Transverse colon (tissue), 4 donors: ENCODE results near the gene FANCL. TPM values are rescaled to one million over a fixed set of nuclear protein-coding genes. Genes with fewer than 3 reads are reported as not detected.
"Not testable (repeated sequence)": the region's sequence is repeated elsewhere in the genome, so short reads cannot be mapped to it uniquely, and the experiment has no call there.

Source experiments
- DNase-seq: peaks from one replicate; pipeline ENCODE4 v3.0.0-alpha.2; 2019
- H3K27ac ChIP-seq, 4 donors: fragments of 200-600 bp; sonication (generic); 2 replicates each; pipeline ENCODE4 v1.5.1; 2016 to 2018; ENCODE audit warnings: inconsistent platforms in 4 of 4
- H3K27me3 ChIP-seq: fragments of 200-600 bp; sonication (generic); 2 replicates; pipeline ENCODE4 v1.5.1; 2017; ENCODE audit warnings: inconsistent platforms
- H3K36me3 ChIP-seq, 4 donors: fragments of 200-600 bp; sonication (generic); 2 replicates each; pipeline ENCODE4 v1.5.1; 2017 to 2019; ENCODE audit warnings: inconsistent platforms in 4 of 4
- H3K4me1 ChIP-seq, 4 donors: fragments of 200-600 bp; sonication (generic); 2 replicates each; pipeline ENCODE4 v1.5.1; 2017 to 2020; ENCODE audit warnings: inconsistent platforms in 4 of 4
- H3K4me3 ChIP-seq, 4 donors: fragments of 200-600 bp; sonication (generic); 1 replicate in 1 of 4; 2 replicates in 3 of 4; pipeline versions ENCODE4 v1.5.1 to v1.6.1; 2017 to 2019; ENCODE audit warnings: inconsistent platforms in 4 of 4
- H3K9me3 ChIP-seq, 2 donors: fragments of 200-600 bp; sonication (generic); 2 replicates each; pipeline ENCODE4 v1.5.1; 2017 to 2019; ENCODE audit warnings: inconsistent platforms in 2 of 2
- CTCF ChIP-seq, 5 experiments: fragments of 200-600 bp in 3 of 5; fragments of 450-650 bp in 2 of 5; sonication (generic) in 3 of 5; IDR thresholded peaks; 1 replicate in 2 of 5; 2 replicates in 3 of 5; pipeline ENCODE4 v1.5.1; 2016 to 2017; ENCODE audit warnings: antibody characterized with exemption in 5 of 5, inconsistent platforms in 3 of 5, mild to moderate bottlenecking in 2 of 5, moderate library complexity in 1 of 5
- EP300 ChIP-seq: sonication (generic); formaldehyde crosslinking; IDR thresholded peaks from one replicate; pipeline ENCODE4 v1.6.1; 2017; ENCODE audit warnings: antibody characterized with exemption, low read depth
- POLR2A ChIP-seq: fragments of 450-650 bp; IDR thresholded peaks from one replicate; pipeline ENCODE4 v1.6.1; 2016; ENCODE audit warnings: antibody characterized with exemption, mild to moderate bottlenecking, moderate library complexity
- POLR2AphosphoS5 ChIP-seq, 3 donors: sonication (generic); formaldehyde crosslinking; IDR thresholded peaks; one replicate each; pipeline ENCODE4 v1.6.1; 2016; ENCODE audit warnings: antibody characterized with exemption in 3 of 3
- WGBS, 2 donors: methylation state at CpG; one replicate each; pipeline ENCODE4 v1.1.5; 2018; ENCODE audit warnings: low coverage in 1 of 2; 5-methylcytosine and 5-hydroxymethylcytosine counted together
- in situ Hi-C, 4 donors: fragments of 200-750 bp; cut with MboI; loops; one replicate each; pipeline versions ENCODE4 v1.15.0 to v1.15.1; 2017; ENCODE audit warnings: low sequenced_read_pairs in 3 of 4, low pct_ligation_motif_present in 1 of 4, low pct_unique_long_range_greater_than_20kb in 1 of 4
- intact Hi-C: fragments of 100-400 bp; cut with DNase I; formaldehyde crosslinking; loops from one replicate; pipeline ENCODE4 v1.15.1; 2023; ENCODE audit warnings: low total_unique reads
- total RNA-seq, 4 donors: library from RNA; depleted of rRNA; stranded (reverse); fragments of >200 nt; gene quantifications; one replicate each; pipeline ENCODE4 v1.1.0, GENCODE V29; 2016

Gene FANCL
- total RNA-seq, 4 donors from 2014 or later, result 11.2 to 33.4 (median 25.6) TPM

DNA sequence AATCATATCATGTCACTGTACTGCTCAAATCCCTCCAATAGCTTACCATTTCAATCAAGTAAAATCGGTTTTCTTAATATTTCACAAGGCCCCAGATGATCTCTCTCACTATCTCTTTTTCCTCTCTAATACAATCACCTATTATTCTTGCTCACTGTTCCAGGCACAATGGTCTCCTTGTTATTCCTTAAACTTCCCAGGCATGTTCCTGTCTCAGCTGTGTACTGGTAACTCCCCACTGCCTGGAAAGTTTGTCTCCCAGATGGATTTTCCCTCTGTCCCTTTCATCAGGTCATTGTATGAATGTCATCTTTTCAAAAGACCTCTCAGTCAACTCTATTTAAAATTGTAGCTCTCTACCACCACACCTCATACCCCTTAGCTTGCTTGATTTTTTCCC, 30.7 kb upstream of the FANCL start:
- intact Hi-C loops (no loop called here), in situ Hi-C loops (no loop called here)
- TF ChIP-seq POLR2A (no peak), CTCF (IDR thresholded peaks at IDR 0.05) (no peak), EP300 (no peak), POLR2AphosphoS5 (IDR thresholded peaks at IDR 0.05) (no peak)
- Histone ChIP-seq H3K4me3 (no peak overlapping the region), H3K4me1 (no peaks in the 10 kb centered on the region), H3K27me3 (no peaks in the 10 kb centered on the region), H3K27ac (no peak overlapping the region), H3K9me3 (no peaks in the 10 kb centered on the region), H3K36me3 (no peaks in the 10 kb centered on the region)
- DNase-seq, result no peak
- 50 to 61% methylated on average over 1 of the region's 1 CpG for WGBS, 2 donors

GRCh38 chr2:58268685-58269084, 27.6 kb upstream of the FANCL start:
- H3K4me1 ChIP-seq, result no peaks in the 10 kb centered on the region
- no peak for DNase-seq
- in situ Hi-C loops (no loop called here), intact Hi-C loops (no loop called here)
- WGBS, 2 donors, result 89 to 100% methylated on average over 2 to 4 of the region's 4 CpGs
- no peaks in the 10 kb centered on the region for H3K36me3 ChIP-seq
- no peaks in the 10 kb centered on the region for H3K9me3 ChIP-seq
- H3K27ac ChIP-seq, result no peak overlapping the region
- TF ChIP-seq POLR2A (no peak), EP300 (no peak), CTCF (IDR thresholded peaks at IDR 0.05) (no peak), POLR2AphosphoS5 (IDR thresholded peaks at IDR 0.05) (no peak)
- H3K4me3 ChIP-seq, result no peak overlapping the region
- no peaks in the 10 kb centered on the region for H3K27me3 ChIP-seq

DNA sequence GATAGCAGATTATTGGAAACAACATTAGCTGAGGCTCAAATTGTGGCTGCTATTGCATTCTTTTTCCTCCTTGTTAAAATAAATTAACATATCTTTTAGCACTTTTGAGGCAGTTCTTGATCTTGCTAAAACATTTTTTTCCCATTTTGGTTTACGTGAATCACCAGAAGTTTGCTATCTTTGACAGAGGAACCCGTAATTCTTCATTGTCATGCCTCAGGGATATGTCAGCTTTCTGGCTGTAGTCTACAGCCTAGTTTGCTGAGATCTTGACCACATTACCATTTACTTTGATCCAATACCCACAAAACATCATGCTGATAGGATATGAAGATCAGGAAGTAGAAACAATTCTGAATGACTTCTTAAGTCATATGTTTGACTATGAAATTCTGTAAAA, 25.1 kb upstream of the FANCL start:
- TF ChIP-seq POLR2A (no peak), POLR2AphosphoS5 (IDR thresholded peaks at IDR 0.05) (no peak), EP300 (no peak), CTCF (IDR thresholded peaks at IDR 0.05) (no peak)
- no peak for DNase-seq
- intact Hi-C loops, result no loop called here

GRCh38 chr2:58261209-58261608, 20.1 kb upstream of the FANCL start:
- no peaks in the 10 kb centered on the region for H3K9me3 ChIP-seq
- no peak overlapping the region for H3K4me3 ChIP-seq
- intact Hi-C loops (no loop called here), in situ Hi-C loops (no loop called here)
- no peaks in the 10 kb centered on the region for H3K4me1 ChIP-seq
- 75 to 80% methylated on average over 1 of the region's 1 CpG for WGBS, 2 donors
- TF ChIP-seq POLR2AphosphoS5 (IDR thresholded peaks at IDR 0.05) (no peak), CTCF (IDR thresholded peaks at IDR 0.05) (no peak), EP300 (no peak), POLR2A (no peak)
- H3K27me3 ChIP-seq, result no peaks in the 10 kb centered on the region
- no peaks in the 10 kb centered on the region for H3K36me3 ChIP-seq
- DNase-seq, result no peak
- no peak overlapping the region for H3K27ac ChIP-seq

More for the DNA sequence above, 25.1 kb upstream of the FANCL start:
- Histone ChIP-seq H3K4me3 (no peak overlapping the region), H3K36me3 (no peaks in the 10 kb centered on the region), H3K9me3 (no peaks in the 10 kb centered on the region), H3K4me1 (no peaks in the 10 kb centered on the region), H3K27me3 (no peaks in the 10 kb centered on the region), H3K27ac (no peak overlapping the region)
- in situ Hi-C loops, result no loop called here
- whole genome bisulfite sequencing, 2 donors, result 92 to 95% methylated on average over 2 of the region's 2 CpGs

- H3K27me3 ChIP-seq, H3K9me3 ChIP-seq, in situ Hi-C loops, intact Hi-C loops, H3K36me3 ChIP-seq, DNase-seq, H3K4me3 ChIP-seq, H3K4me1 ChIP-seq, H3K27ac ChIP-seq: not testable (repeated sequence)
- WGBS, 2 donors, result 75 to 80% methylated on average over 1 of the region's 1 CpG
Observed at GRCh38 chr2:58258456-58258855, 17.3 kb upstream of the FANCL start.

DNA sequence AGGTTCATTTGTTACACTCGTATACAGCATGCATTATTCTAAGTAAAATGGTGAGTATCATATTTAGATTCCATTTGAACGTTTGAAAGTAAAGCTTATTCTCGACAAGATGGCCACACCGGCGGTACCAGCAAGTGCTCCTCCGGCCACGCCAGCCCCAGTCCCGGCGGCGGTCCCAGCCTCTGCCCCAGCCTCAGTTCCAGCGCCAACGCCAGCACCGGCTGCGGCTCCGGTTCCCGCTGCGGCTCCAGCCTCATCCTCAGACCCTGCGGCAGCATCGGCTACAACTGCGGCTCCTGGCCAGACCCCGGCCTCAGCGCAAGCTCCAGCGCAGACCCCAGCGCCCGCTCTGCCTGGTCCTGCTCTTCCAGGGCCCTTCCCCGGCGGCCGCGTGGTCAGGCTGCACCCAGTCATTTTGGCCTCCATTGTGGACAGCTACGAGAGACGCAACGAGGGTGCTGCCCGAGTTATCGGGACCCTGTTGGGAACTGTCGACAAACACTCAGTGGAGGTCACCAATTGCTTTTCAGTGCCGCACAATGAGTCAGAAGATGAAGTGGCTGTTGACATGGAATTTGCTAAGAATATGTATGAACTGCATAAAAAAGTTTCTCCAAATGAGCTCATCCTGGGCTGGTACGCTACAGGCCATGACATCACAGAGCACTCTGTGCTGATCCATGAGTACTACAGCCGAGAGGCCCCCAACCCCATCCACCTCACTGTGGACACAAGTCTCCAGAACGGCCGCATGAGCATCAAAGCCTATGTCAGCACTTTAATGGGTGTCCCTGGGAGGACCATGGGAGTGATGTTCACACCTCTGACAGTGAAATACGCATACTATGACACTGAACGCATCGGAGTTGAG, 10.4 kb upstream of the FANCL start:
- intact Hi-C loops, H3K4me3 ChIP-seq, DNase-seq, H3K27me3 ChIP-seq, in situ Hi-C loops, H3K27ac ChIP-seq, H3K9me3 ChIP-seq, H3K36me3 ChIP-seq, H3K4me1 ChIP-seq: not testable (repeated sequence)
- WGBS, 2 donors, result 93 to 97% methylated on average over 3 to 43 of the region's 43 CpGs
